RCC 7860 (cell line): ENCODE results near the gene PLEKHB2.
"Not testable (repeated sequence)": the region's sequence is repeated elsewhere in the genome, so short reads cannot be mapped to it uniquely, and the experiment has no call there.

ENCODE experiments used
- DNase-seq: peaks from one replicate; pipeline ENCODE4 v3.0.0-alpha.2; 2015; ENCODE audit warnings: low spot score
- FAIRE-seq: peaks from 2 replicates; lab custom pipeline; 2012; peaks lifted over from hg19 to GRCh38; lab: Jason Lieb, UNC

Gene PLEKHB2

GRCh38 chr2:131196186-131196585, 91.0 kb downstream of the PLEKHB2 start:
- not testable (repeated sequence) for DNase-seq, FAIRE-seq
